ENCODE measurements around the gene FAM131C.
A peak's percentile ranks its signal among the peaks of the same experiment; 100 is the strongest.

Gene FAM131C

GRCh38 chr1:16009678-16010077, 63.8 kb downstream of the FAM131C start:
- DNase-seq (ENCODE audit: low spot score in 2 of 2) (no peak), ATAC-seq (replicated peaks; ENCODE audit: extremely low read depth, poor library complexity, severe bottlenecking) (no peak)
- no peak overlapping the region for H3K4me3 Mint-ChIP-seq
- no peaks in the 10 kb centered on the region for H3K4me1 Mint-ChIP-seq
- H3K27me3 Mint-ChIP-seq: peaks cover 25% of the 10 kb centered on the region
- peak overlapping the region; percentile 33 for H3K27ac Mint-ChIP-seq (ENCODE audit: low read depth)
- H3K36me3 Mint-ChIP-seq (ENCODE audit: insufficient read depth): peaks cover 1% of the 10 kb centered on the region
- no peaks in the 10 kb centered on the region for H3K9me3 Mint-ChIP-seq

- H3K27me3 Mint-ChIP-seq: peaks cover 19% of the 10 kb centered on the region
- ATAC-seq (replicated peaks; ENCODE audit: extremely low read depth, poor library complexity, severe bottlenecking) (no peak), DNase-seq (ENCODE audit: low spot score in 2 of 2) (peak; percentile 54 to 74)
- H3K4me1 Mint-ChIP-seq: no peaks in the 10 kb centered on the region
- H3K9me3 Mint-ChIP-seq: no peaks in the 10 kb centered on the region
- H3K36me3 Mint-ChIP-seq (ENCODE audit: insufficient read depth): peaks cover 1% of the 10 kb centered on the region
- no peak overlapping the region for H3K27ac Mint-ChIP-seq (ENCODE audit: low read depth)
- H3K4me3 Mint-ChIP-seq: no peak overlapping the region
These were observed 64.4 kb downstream of the FAM131C start for GRCh38 chr1:16009030-16009460.
